Neural progenitor cell (in vitro differentiated cells): Measurements from ENCODE around the gene TMEM143.

Source experiments
- EZH2 ChIP-seq: fragments of 200-600 bp; sonication (generic); IDR thresholded peaks from 2 replicates; pipeline ENCODE4 v1.6.1; 2017; ENCODE audit warnings: antibody characterized with exemption, mild to moderate bottlenecking, moderate library complexity
- EZH2phosphoT487 ChIP-seq: fragments of 200-600 bp; sonication (generic); IDR thresholded peaks from 2 replicates; pipeline ENCODE4 v1.6.1; 2017; ENCODE audit warnings: antibody characterized with exemption
- TF ChIP-seq, protein P1 (sequence below): fragments of 200-600 bp; sonication (generic); IDR thresholded peaks from 2 replicates; pipeline ENCODE4 v1.5.1; 2017; ENCODE audit warnings: antibody characterized with exemption, mild to moderate bottlenecking

DNA sequence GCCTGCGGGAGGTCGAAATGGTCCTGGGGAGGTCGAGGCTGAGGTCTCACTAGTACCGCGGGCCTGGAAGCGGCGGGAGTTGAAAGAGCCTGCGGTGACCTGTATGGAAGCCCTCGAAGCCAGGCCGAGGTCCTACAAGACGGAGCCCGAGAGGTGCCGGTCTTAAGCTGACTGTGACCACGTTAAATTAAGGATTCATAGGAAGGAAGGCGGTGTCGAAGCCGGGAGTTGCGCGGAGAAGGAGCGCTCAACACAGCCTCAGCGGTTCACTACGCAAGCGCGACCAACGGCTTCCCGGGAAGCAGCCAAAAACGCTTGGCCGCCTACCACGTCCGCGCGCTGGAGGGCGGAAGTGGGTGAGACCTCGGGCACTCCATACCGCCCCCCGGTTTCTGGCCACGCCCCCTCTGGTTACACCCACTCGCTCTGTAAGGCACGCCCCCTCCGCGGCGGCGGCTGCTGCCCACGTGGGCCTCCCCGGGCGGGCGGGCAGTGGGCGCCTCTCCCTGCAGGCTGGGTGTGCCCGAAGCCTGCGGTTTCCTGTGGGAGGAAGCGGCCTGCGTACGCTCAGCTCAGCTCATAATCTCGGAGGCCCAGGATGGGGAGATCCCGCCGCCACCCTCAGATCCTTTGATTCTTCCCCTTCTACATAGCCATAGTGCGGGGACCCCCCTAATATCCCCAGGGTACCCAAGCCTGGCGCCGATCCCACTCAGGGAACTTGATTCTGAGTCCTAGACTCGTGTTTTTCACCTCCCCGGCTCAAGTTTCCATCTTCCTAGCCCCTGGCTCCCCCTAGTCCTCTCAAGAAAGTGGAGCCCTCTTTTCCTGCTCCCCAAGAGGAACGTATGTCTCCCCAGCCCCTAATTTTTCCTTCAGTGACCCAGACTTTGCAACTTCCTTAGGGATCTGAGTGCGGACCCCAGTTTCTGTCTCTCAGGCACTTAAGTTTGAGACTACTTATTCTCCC, 41.8 kb downstream of the TMEM143 start:
- TF ChIP-seq, protein P1, sequence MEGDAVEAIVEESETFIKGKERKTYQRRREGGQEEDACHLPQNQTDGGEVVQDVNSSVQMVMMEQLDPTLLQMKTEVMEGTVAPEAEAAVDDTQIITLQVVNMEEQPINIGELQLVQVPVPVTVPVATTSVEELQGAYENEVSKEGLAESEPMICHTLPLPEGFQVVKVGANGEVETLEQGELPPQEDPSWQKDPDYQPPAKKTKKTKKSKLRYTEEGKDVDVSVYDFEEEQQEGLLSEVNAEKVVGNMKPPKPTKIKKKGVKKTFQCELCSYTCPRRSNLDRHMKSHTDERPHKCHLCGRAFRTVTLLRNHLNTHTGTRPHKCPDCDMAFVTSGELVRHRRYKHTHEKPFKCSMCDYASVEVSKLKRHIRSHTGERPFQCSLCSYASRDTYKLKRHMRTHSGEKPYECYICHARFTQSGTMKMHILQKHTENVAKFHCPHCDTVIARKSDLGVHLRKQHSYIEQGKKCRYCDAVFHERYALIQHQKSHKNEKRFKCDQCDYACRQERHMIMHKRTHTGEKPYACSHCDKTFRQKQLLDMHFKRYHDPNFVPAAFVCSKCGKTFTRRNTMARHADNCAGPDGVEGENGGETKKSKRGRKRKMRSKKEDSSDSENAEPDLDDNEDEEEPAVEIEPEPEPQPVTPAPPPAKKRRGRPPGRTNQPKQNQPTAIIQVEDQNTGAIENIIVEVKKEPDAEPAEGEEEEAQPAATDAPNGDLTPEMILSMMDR, result peak; percentile 3
- TF ChIP-seq EZH2 (no peak), EZH2phosphoT487 (no peak)
